Kidney (tissue), 14 donors: Measurements from ENCODE around the gene GLUD1. TPM values are rescaled to one million over a fixed set of nuclear protein-coding genes. Genes with fewer than 3 reads are reported as not detected.
"Not testable (repeated sequence)": the region's sequence is repeated elsewhere in the genome, so short reads cannot be mapped to it uniquely, and the experiment has no call there.

ENCODE experiments used
- DNase-seq, 5 donors: peaks; one replicate each; pipeline ENCODE4 v3.0.0-alpha.2; 2013 to 2020
- FAIRE-seq: peaks from 2 replicates; lab custom pipeline; 2012; peaks lifted over from hg19 to GRCh38; lab: Jason Lieb, UNC
- H3K27ac ChIP-seq, 2 donors: one replicate each; pipeline ENCODE4 v1.7.0; 2013; ENCODE audit warnings: low read depth in 2 of 2, low read length in 2 of 2, inconsistent platforms in 1 of 2
- H3K27me3 ChIP-seq: one replicate; pipeline ENCODE4 v1.7.1; 2013; ENCODE audit warnings: low read length, inconsistent platforms; ENCODE audit not compliant: control insufficient read depth, insufficient read depth
- H3K36me3 ChIP-seq, 3 donors: one replicate each; pipeline versions ENCODE4 v1.7.0 to v1.7.1; 2013; ENCODE audit warnings: low read length in 3 of 3, control low read depth in 1 of 3, inconsistent platforms in 1 of 3; ENCODE audit not compliant: insufficient read depth in 3 of 3, control insufficient read depth in 2 of 3
- H3K4me1 ChIP-seq, 3 donors: one replicate each; pipeline versions ENCODE4 v1.7.0 to v1.7.1; 2013; ENCODE audit warnings: low read length in 3 of 3, inconsistent platforms in 1 of 3, low read depth in 1 of 3; ENCODE audit not compliant: control insufficient read depth in 2 of 3, insufficient read depth in 2 of 3
- H3K4me3 ChIP-seq, 3 donors: one replicate each; pipeline versions ENCODE4 v1.7.0 to v1.8.1; 2013; ENCODE audit warnings: low read length in 3 of 3, control low read depth in 1 of 3, inconsistent platforms in 1 of 3
- H3K9ac ChIP-seq, 3 donors: one replicate each; pipeline versions ENCODE4 v1.7.0 to v1.7.1; 2013; ENCODE audit warnings: low read length in 3 of 3, control low read depth in 1 of 3, inconsistent platforms in 1 of 3
- H3K9me3 ChIP-seq, 3 donors: one replicate each; pipeline versions ENCODE4 v1.7.0 to v1.7.1; 2013; ENCODE audit warnings: low read length in 3 of 3, control low read depth in 1 of 3, inconsistent platforms in 1 of 3; ENCODE audit not compliant: control insufficient read depth in 2 of 3, insufficient read depth in 1 of 3
- intact Hi-C: fragments of 100-400 bp; cut with DNase I; formaldehyde crosslinking; loops from one replicate; pipeline ENCODE4 v1.11.1; 2022
- polyA plus RNA-seq: library from polyadenylated mRNA; stranded (reverse); fragments of 350-450 nt; fragmentation: Illumina TruSeq; extraction: RNeasy Lipid Tissue Mini Kit (QIAGEN cat#74804); gene quantifications from one replicate; pipeline ENCODE4 v1.2.3, GENCODE V29; 2014; ENCODE audit warnings: low read depth, low replicate concordance; ENCODE audit not compliant: insufficient read depth
- total RNA-seq: library from RNA; stranded (reverse); fragmentation: NEBNext Ultra II Directional; extraction: Animal tissue kit (Norgen Biotek cat#: 25700); gene quantifications from one replicate; pipeline ENCODE4 v1.2.1, GENCODE V29; 2021
- TF ChIP-seq, protein P1 (sequence below): IDR thresholded peaks from 3 replicates; pipeline ENCODE4 v1.5.1; 2012; ENCODE audit warnings: mild to moderate bottlenecking, moderate library complexity, borderline replicate concordance; ENCODE audit not compliant: insufficient read depth; ENCODE audit errors: extremely low read depth
- donor health status: control.
- donor health status: control.
- donor health status: control.
- donor health status: control.
- donor health status: control.
- donor health status: DM: yes; HTN: yes; CAD: no.
- donor health status: Normal renal cell carcinoma (clear cell type).

The GLUD1 gene
- total and polyA plus RNA-seq, 2 donors from 2014 or later = 162 to 346 TPM

DNA sequence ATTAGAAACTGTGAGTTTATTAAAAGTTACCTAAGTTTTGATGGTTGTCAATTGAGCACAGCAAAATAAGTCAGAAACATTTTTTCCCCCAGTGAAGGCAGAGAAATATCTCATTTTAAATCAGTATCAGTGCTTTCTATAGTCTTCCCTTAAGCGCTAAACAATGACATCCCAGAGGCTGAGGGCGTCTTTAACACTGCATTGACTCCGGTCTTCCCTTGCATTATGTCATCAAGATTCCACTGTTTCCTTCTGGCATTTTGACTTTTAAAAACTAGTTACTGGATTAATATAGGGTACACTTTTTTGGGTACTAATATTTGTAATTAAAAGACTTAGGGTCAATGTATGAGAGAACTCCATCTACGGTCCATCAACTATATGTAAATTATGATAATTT is 3.9 kb downstream of the GLUD1 start:
- DNase-seq (no peak), FAIRE-seq (no peak)
- intact Hi-C loops = no loop called here
- Histone ChIP-seq H3K27ac (no peak overlapping the region), H3K9me3 (no peaks in the 10 kb centered on the region), H3K36me3 (no peaks in the 10 kb centered on the region), H3K4me3 (peak overlapping the region in 2 of 3 donors; percentile 31 to 79), H3K27me3 (no peaks in the 10 kb centered on the region), H3K9ac (peak overlapping the region in 1 of 3 donors; percentile 47), H3K4me1 (peaks cover 4 to 23% (median 7%) of the 10 kb centered on the region in 3 donors)
- TF ChIP-seq, protein P1, sequence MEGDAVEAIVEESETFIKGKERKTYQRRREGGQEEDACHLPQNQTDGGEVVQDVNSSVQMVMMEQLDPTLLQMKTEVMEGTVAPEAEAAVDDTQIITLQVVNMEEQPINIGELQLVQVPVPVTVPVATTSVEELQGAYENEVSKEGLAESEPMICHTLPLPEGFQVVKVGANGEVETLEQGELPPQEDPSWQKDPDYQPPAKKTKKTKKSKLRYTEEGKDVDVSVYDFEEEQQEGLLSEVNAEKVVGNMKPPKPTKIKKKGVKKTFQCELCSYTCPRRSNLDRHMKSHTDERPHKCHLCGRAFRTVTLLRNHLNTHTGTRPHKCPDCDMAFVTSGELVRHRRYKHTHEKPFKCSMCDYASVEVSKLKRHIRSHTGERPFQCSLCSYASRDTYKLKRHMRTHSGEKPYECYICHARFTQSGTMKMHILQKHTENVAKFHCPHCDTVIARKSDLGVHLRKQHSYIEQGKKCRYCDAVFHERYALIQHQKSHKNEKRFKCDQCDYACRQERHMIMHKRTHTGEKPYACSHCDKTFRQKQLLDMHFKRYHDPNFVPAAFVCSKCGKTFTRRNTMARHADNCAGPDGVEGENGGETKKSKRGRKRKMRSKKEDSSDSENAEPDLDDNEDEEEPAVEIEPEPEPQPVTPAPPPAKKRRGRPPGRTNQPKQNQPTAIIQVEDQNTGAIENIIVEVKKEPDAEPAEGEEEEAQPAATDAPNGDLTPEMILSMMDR = no peak

DNA sequence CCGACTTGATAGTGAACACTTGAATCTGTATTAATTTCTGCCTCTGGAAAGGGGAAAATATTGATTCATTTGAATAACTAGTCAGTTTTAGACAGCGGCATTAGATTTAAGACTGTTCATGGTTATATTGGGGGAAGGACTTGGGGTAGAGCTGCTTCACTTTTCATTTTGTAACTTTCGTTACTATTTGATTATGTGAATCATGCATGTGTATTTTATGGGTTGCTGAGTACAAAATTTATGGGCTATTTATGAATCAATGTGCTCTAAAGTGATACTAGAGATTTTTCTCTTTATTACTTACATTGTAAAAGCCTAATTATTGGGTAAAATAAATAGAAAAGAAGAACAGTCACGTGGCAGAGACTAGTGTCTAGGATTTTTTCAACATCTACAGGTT is 4.9 kb downstream of the GLUD1 start:
- H3K27me3 ChIP-seq = no peaks in the 10 kb centered on the region
- FAIRE-seq = no peak
- peaks cover 4 to 24% (median 4%) of the 10 kb centered on the region in 3 donors for H3K4me1 ChIP-seq
- intact Hi-C loops = no loop called here
- H3K9ac ChIP-seq = peak overlapping the region in 1 of 3 donors; percentile 9
- H3K4me3 ChIP-seq = no peak overlapping the region
- H3K36me3 ChIP-seq = no peaks in the 10 kb centered on the region
- TF ChIP-seq, protein P1 = no peak
- H3K9me3 ChIP-seq = no peaks in the 10 kb centered on the region
- DNase-seq = no peak
- H3K27ac ChIP-seq = no peak overlapping the region

DNA sequence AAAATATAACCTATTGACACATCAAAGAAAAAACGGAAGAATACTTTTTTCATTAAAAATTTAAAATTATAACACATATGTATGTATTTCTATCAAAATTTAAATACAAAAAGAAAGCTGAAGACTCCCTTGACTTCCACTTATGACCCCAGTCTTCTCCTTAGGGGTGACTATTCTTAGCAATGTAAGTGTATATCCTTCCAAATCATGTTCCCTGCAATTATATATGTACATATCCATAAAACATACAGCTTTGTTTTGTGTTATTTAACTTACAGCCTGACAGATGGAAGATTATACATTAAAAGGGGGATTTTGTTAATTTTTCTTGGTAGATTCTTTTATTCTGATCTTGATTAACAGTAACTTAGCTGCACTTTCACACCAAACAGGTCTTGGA is 9.1 kb downstream of the GLUD1 start:
- no peak for DNase-seq
- TF ChIP-seq, protein P1 = no peak
- H3K4me1 ChIP-seq = peaks cover 0 to 22% (median 4%) of the 10 kb centered on the region in 3 donors
- no peak overlapping the region for H3K27ac ChIP-seq
- no peak for FAIRE-seq
- H3K36me3 ChIP-seq = no peaks in the 10 kb centered on the region
- H3K9me3 ChIP-seq = no peaks in the 10 kb centered on the region
- no peaks in the 10 kb centered on the region for H3K27me3 ChIP-seq
- no peak overlapping the region for H3K9ac ChIP-seq
- no peak overlapping the region for H3K4me3 ChIP-seq
- intact Hi-C loops = no loop called here

DNA sequence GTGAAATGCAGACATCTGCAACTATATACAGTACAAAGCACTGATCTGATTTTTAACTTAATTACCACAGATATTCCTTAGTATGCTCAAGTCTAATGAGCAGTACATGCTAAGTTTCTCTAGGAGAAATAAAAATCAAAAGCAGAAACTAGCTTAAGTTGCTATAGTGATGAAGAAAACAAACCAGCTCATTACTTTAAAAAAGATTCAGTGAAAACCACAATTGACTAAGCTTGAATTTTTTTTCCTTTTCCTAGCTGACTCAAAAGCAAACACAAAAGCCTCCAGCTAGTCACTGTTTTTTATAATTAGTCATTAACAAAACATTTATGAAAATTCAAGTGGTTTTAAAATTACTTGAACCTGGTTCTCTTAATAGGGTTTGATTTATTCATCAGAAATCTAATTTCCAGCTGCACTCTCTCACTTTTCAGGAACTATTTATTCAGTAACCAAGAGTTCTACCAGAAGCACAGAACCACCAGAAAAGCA is 10.3 kb downstream of the GLUD1 start:
- H3K36me3 ChIP-seq, H3K9me3 ChIP-seq, H3K27me3 ChIP-seq, H3K4me3 ChIP-seq, intact Hi-C loops, H3K27ac ChIP-seq: not testable (repeated sequence)
- Histone ChIP-seq H3K9ac (peak overlapping the region in 1 of 3 donors; percentile 19), H3K4me1 (peaks cover 0 to 13% (median under 1%) of the 10 kb centered on the region in 3 donors)
- FAIRE-seq = peak; percentile 90
- peak in 1 of 5 donors; percentile 37 for DNase-seq

DNA sequence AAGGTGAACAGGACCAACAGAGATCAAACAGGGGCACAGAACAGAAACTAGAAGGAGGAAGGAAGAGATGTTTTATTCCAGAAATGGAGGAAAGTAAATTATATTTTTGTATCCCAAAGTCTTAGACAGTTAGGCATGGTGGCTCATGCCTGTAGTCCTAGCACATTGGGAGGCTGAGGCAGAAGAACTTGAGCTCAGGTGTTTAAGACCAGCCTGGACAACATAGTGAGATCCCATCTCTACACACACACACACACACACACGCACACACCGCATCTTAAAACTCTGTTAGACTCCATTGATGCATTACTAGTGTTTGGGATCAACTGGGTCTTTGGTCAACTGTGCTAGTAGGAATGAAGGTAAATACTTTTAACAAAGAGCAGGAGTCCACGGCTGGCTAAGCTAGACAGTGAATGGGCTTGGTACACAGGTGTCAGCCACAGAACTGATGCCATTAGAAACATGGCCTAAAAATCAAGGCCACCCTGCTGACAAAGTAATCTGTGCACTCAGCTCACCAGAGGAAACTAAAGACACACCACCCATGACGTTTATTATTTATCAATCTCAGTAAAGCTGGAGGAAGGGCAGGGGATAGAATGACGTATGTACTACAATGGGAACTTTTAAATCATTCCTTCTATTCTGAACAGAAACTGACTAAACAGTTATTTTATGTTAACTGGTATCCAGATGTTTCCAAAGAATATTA is 10.9 kb downstream of the GLUD1 start:
- H3K27me3 ChIP-seq, H3K4me1 ChIP-seq, H3K9me3 ChIP-seq, H3K27ac ChIP-seq, intact Hi-C loops, H3K4me3 ChIP-seq, FAIRE-seq, H3K36me3 ChIP-seq: not testable (repeated sequence)
- DNase-seq = peak in 1 of 5 donors; percentile 31
- H3K9ac ChIP-seq = peak overlapping the region in 1 of 3 donors; percentile 19

DNA sequence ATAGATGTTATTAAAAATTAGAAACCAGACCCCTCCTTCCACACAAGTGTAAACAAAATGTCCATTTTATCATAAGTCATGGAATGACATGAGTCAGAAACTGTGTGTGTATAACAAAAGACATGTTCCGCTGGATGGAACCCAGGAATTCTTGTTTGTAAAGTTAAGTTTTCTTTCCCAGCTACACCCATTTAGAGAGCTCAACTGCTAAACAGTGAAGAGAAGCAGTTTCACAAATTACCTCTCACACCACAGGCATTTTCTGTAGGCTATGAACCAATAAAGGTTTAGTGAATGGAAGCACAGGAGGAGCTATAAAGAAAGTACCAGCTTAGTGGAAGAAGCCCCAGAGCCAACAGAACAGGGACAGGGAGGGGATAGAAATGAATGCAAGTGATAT is 12.4 kb downstream of the GLUD1 start:
- H3K9ac ChIP-seq, intact Hi-C loops, H3K4me3 ChIP-seq, H3K27me3 ChIP-seq, H3K4me1 ChIP-seq, H3K9me3 ChIP-seq, H3K36me3 ChIP-seq, H3K27ac ChIP-seq, FAIRE-seq: not testable (repeated sequence)
- peak in 2 of 5 donors; percentile 40 to 43 for DNase-seq
